ENCODE results near the gene CABCOCO1. TPM values are rescaled to one million over a fixed set of nuclear protein-coding genes. Genes with fewer than 3 reads are reported as not detected.

CABCOCO1 gene
- total RNA-seq, 1 experiment from 2014 or later, result not detected

GRCh38 chr10:61801484-61801883, 138.8 kb downstream of the CABCOCO1 start:
- TF ChIP-seq CEBPB (IDR thresholded peaks at IDR 0.05; ENCODE audit: low read depth) (no peak), ZNF274 (IDR thresholded peaks at IDR 0.05; ENCODE audit: low read depth, low read length) (no peak), EZH2 (IDR thresholded peaks at IDR 0.05) (no peak), POLR2AphosphoS5 (IDR thresholded peaks at IDR 0.05; ENCODE audit: low read depth, low read length) (no peak), EGR1 (IDR thresholded peaks at IDR 0.05; ENCODE audit: low read depth) (no peak)
- no peak overlapping the region for H3K9ac ChIP-seq (ENCODE audit: low read length)
- no peak overlapping the region for H3K27ac ChIP-seq (ENCODE audit: low read depth, low read length)
- BruUV-seq (replicated peaks), result no TSS peak
- ATAC-seq (no peak), DNase-seq (ENCODE audit: low read depth, low spot score) (no peak)
- CTCF ChIA-PET, result no interaction called here
- intact Hi-C loops (cut with micrococcal nuclease), result no loop called here
- H3K4me2 ChIP-seq (ENCODE audit: low read length), result no peak overlapping the region
- no peaks in the 10 kb centered on the region for H3K4me1 ChIP-seq (ENCODE audit: control insufficient read depth in 1 of 2, insufficient read depth in 2 of 2, low read length in 2 of 2)
- no peaks in the 10 kb centered on the region for H3K79me2 ChIP-seq (ENCODE audit: insufficient read depth, low read length)
- no peaks in the 10 kb centered on the region for H3K9me2 ChIP-seq (ENCODE audit: insufficient read depth)
- H3K36me3 ChIP-seq (ENCODE audit: control insufficient read depth in 1 of 2, insufficient read depth in 2 of 2, low read length in 2 of 2), result no peaks in the 10 kb centered on the region
- no peak overlapping the region for H2AFZ ChIP-seq (ENCODE audit: low read depth, low read length, poor library complexity, severe bottlenecking)
- no peak overlapping the region for H3K4me3 ChIP-seq (replicated peaks in 1 of 2; ENCODE audit: low read depth in 1 of 2, low read length in 2 of 2)
- no peaks in the 10 kb centered on the region for H3K9me3 ChIP-seq (ENCODE audit: control insufficient read depth in 1 of 2, insufficient read depth in 1 of 2, low read depth in 1 of 2, low read length in 2 of 2)
- RAD21 ChIA-PET (ENCODE audit: low non-redundant PET in 1 of 2, low total read pairs in 2 of 2, uncharacterized antibody in 2 of 2, unreplicated experiment in 2 of 2), result no interaction called here
- no peaks in the 10 kb centered on the region for H3K27me3 ChIP-seq (ENCODE audit: insufficient read depth, low read length)
- POLR2A ChIA-PET, result no interaction called here
- no peaks in the 10 kb centered on the region for H4K20me1 ChIP-seq (ENCODE audit: insufficient read depth)

- TF ChIP-seq SP1 (IDR thresholded peaks at IDR 0.05; ENCODE audit: low read depth) (no peak), TCF7L2 (IDR thresholded peaks at IDR 0.05; ENCODE audit: borderline replicate concordance, extremely low read depth, insufficient read depth, insufficient read length) (no peak), ZFX (IDR thresholded peaks at IDR 0.05) (no peak), ZNF274 (IDR thresholded peaks at IDR 0.05; ENCODE audit: low read depth, low read length) (no peak), RAD21 (IDR thresholded peaks at IDR 0.05; ENCODE audit: low read depth) (no peak)
- Histone ChIP-seq H4K20me1 (ENCODE audit: insufficient read depth) (no peaks in the 10 kb centered on the region), H3K4me1 (ENCODE audit: control insufficient read depth in 1 of 2, insufficient read depth in 2 of 2, low read length in 2 of 2) (no peaks in the 10 kb centered on the region), H3K27me3 (ENCODE audit: insufficient read depth, low read length) (no peaks in the 10 kb centered on the region), H3K36me3 (ENCODE audit: control insufficient read depth in 1 of 2, insufficient read depth in 2 of 2, low read length in 2 of 2) (no peaks in the 10 kb centered on the region), H3K79me2 (ENCODE audit: insufficient read depth, low read length) (no peaks in the 10 kb centered on the region), H3K9me3 (ENCODE audit: control insufficient read depth in 1 of 2, insufficient read depth in 1 of 2, low read depth in 1 of 2, low read length in 2 of 2) (no peaks in the 10 kb centered on the region), H2AFZ (ENCODE audit: low read depth, low read length, poor library complexity, severe bottlenecking) (no peak overlapping the region), H3K9ac (ENCODE audit: low read length) (no peak overlapping the region), H3K9me2 (ENCODE audit: insufficient read depth) (no peaks in the 10 kb centered on the region), H3K27ac (ENCODE audit: low read depth, low read length) (no peak overlapping the region), H3K4me2 (ENCODE audit: low read length) (no peak overlapping the region), H3K4me3 (replicated peaks in 1 of 2; ENCODE audit: low read depth in 1 of 2, low read length in 2 of 2) (no peak overlapping the region)
- RAD21 ChIA-PET (ENCODE audit: low non-redundant PET in 1 of 2, low total read pairs in 2 of 2, uncharacterized antibody in 2 of 2, unreplicated experiment in 2 of 2), result no interaction called here
- DNase-seq (ENCODE audit: low read depth, low spot score), result no peak
- CTCF ChIA-PET, result no interaction called here
- POLR2A ChIA-PET, result no interaction called here
- no TSS peak for BruUV-seq (replicated peaks)
- intact Hi-C loops (cut with micrococcal nuclease), result no loop called here
- no peak for ATAC-seq
These were observed 140.5 kb downstream of the CABCOCO1 start for GRCh38 chr10:61803269-61803668.

Measured in HCT116 (cell line).